A549 (cell line): ENCODE data around the gene MCAM. TPM values are rescaled to one million over a fixed set of nuclear protein-coding genes. Genes with fewer than 3 reads are reported as not detected.
A peak's percentile ranks its signal among the peaks of the same experiment; 100 is the strongest.

Source experiments
- ATAC-seq, 2 experiments: fragments of 200-7000 bp in 1 of 2; fragments of >200 bp in 1 of 2; cut with Nextera tagmentation in 1 of 2; cut with Tn5 transposase in 1 of 2; 3 replicates each; pipeline versions ENCODE4 v1.8.0 to v1.9.1; 2018 to 2020; ENCODE audit warnings: mild to moderate bottlenecking in 1 of 2, moderate library complexity in 1 of 2
- CTCF ChIA-PET: fragments of 300-600 bp; sonication (Branson Sonifier 250); formaldehyde crosslinking; extraction: SDS; loops from one replicate; lab custom pipeline; 2021; ENCODE audit warnings: antibody characterized with exemption, inconsistent platforms; lab: Yijun Ruan, JAX
- POLR2A ChIA-PET: fragments of 350-600 bp; formaldehyde crosslinking; extraction: SDS; loops from one replicate; lab custom pipeline; 2021; ENCODE audit warnings: antibody characterized with exemption, inconsistent platforms; lab: Yijun Ruan, JAX
- DNase-seq, 2 experiments: peaks; one replicate each; pipeline versions ENCODE4 v3.0.0 to v3.0.0-alpha.2; 2011 to 2016; ENCODE audit warnings: low read depth in 1 of 2, low spot score in 1 of 2
- FAIRE-seq: peaks from 2 replicates; lab custom pipeline; 2011; peaks lifted over from hg19 to GRCh38; lab: Jason Lieb, UNC
- H3K27ac ChIP-seq, 2 experiments: fragments of >200 bp; sonication (Bioruptor Twin); formaldehyde crosslinking; 3 replicates each; pipeline ENCODE4 v1.5.1; 2016 to 2017
- H3K4me1 ChIP-seq: fragments of >200 bp; sonication (Bioruptor Twin); formaldehyde crosslinking; 3 replicates; pipeline ENCODE4 v1.6.1; 2016
- H3K4me2 ChIP-seq: fragments of >200 bp; sonication (Bioruptor Twin); formaldehyde crosslinking; 3 replicates; pipeline ENCODE4 v1.6.1; 2016
- H3K4me3 ChIP-seq: fragments of >200 bp; sonication (Bioruptor Twin); formaldehyde crosslinking; 3 replicates; pipeline ENCODE4 v1.5.1; 2016
- H3K9me3 ChIP-seq: fragments of >200 bp; sonication (Bioruptor Twin); formaldehyde crosslinking; 3 replicates; pipeline ENCODE4 v1.6.1; 2016
- CHD4 ChIP-seq: fragments of 200-600 bp; sonication (generic); IDR thresholded peaks from 2 replicates; pipeline ENCODE4 v1.6.1; 2016; ENCODE audit warnings: antibody characterized with exemption, mild to moderate bottlenecking, borderline replicate concordance
- EHF ChIP-seq: fragments of 250-450 bp; sonication (Bioruptor Pico); IDR thresholded peaks from 2 replicates; pipeline ENCODE4 v1.5.0; 2020; ENCODE audit warnings: mild to moderate bottlenecking
- ELK1 ChIP-seq: fragments of 150-350 bp; IDR thresholded peaks from 2 replicates; pipeline ENCODE4 v1.6.1; 2014; ENCODE audit warnings: low read depth, mild to moderate bottlenecking, low read length
- ESRRA ChIP-seq: fragments of 150-350 bp; IDR thresholded peaks from 2 replicates; pipeline ENCODE4 v1.6.1; 2014; ENCODE audit warnings: mild to moderate bottlenecking, low read length, borderline replicate concordance
- FOSB ChIP-seq: fragments of 250-450 bp; sonication (Bioruptor Pico); IDR thresholded peaks from 2 replicates; pipeline ENCODE4 v1.5.0; 2020; ENCODE audit warnings: mild to moderate bottlenecking, moderate library complexity
- FOSL2 ChIP-seq, 2 experiments: fragments of 450-650 bp in 1 of 2; fragments of >200 bp in 1 of 2; sonication (Bioruptor Twin) in 1 of 2; formaldehyde crosslinking; IDR thresholded peaks; 2 replicates each; pipeline versions ENCODE4 v1.5.0 to v1.6.1; 2016 to 2020; ENCODE audit warnings: mild to moderate bottlenecking in 1 of 2, moderate library complexity in 1 of 2
- HDAC2 ChIP-seq: fragments of 200-600 bp; sonication (generic); IDR thresholded peaks from 2 replicates; pipeline ENCODE4 v1.6.1; 2016
- HES2 ChIP-seq: fragments of >200 bp; sonication (Bioruptor Twin); formaldehyde crosslinking; IDR thresholded peaks from 2 replicates; pipeline ENCODE4 v1.6.1; 2016
- HOXB13 ChIP-seq: fragments of 250-450 bp; sonication (Bioruptor Pico); IDR thresholded peaks from 2 replicates; pipeline ENCODE4 v1.5.0; 2020; ENCODE audit warnings: low read depth, mild to moderate bottlenecking, moderate library complexity
- HOXB5 ChIP-seq: fragments of 250-450 bp; sonication (Bioruptor Pico); IDR thresholded peaks from 2 replicates; pipeline ENCODE4 v1.5.0; 2020; ENCODE audit warnings: mild to moderate bottlenecking, moderate library complexity
- JUN ChIP-seq, 2 experiments: fragments of >200 bp; sonication (Bioruptor Twin); formaldehyde crosslinking; IDR thresholded peaks; 2 replicates in 1 of 2; 3 replicates in 1 of 2; pipeline ENCODE4 v1.6.1; 2016 to 2017
- KDM5A ChIP-seq: fragments of 200-600 bp; sonication (generic); IDR thresholded peaks from 2 replicates; pipeline ENCODE4 v1.6.1; 2016; ENCODE audit warnings: antibody characterized with exemption, mild to moderate bottlenecking
- NPAS2 ChIP-seq: fragments of 250-450 bp; sonication (Bioruptor Pico); IDR thresholded peaks from 2 replicates; pipeline ENCODE4 v1.8.0; 2022; ENCODE audit warnings: mild to moderate bottlenecking, moderate library complexity, borderline replicate concordance
- PHF8 ChIP-seq: fragments of 200-600 bp; sonication (generic); IDR thresholded peaks from 2 replicates; pipeline ENCODE4 v1.6.1; 2016; ENCODE audit warnings: low read depth, mild to moderate bottlenecking, antibody characterized with exemption, moderate library complexity, borderline replicate concordance
- RNF2 ChIP-seq: fragments of 200-600 bp; sonication (generic); IDR thresholded peaks from 2 replicates; pipeline ENCODE4 v1.6.1; 2016; ENCODE audit warnings: low read depth, mild to moderate bottlenecking, antibody characterized with exemption, moderate library complexity, borderline replicate concordance
- ZC3H11A ChIP-seq: fragments of 450-650 bp; IDR thresholded peaks from 2 replicates; pipeline ENCODE4 v1.6.1; 2014; ENCODE audit warnings: antibody characterized with exemption, mild to moderate bottlenecking
- ZFP36 ChIP-seq: fragments of 450-650 bp; IDR thresholded peaks from 2 replicates; pipeline ENCODE4 v1.6.1; 2014; ENCODE audit warnings: borderline replicate concordance; ENCODE audit not compliant: partially characterized antibody
- WGBS: methylation state at CpG from one replicate; pipeline ENCODE4 v1.1.6; 2017; ENCODE audit errors: missing lambda C conversion rate; 5-methylcytosine and 5-hydroxymethylcytosine counted together
- polyA plus RNA-seq, 4 experiments: library from polyadenylated mRNA; depleted of rRNA in 3 of 4; stranded (reverse); fragments of >200 nt; fragmentation: RNase III in 1 of 4; extraction: RNeasy Plus Mini Kit Qiagen cat#74134 plus additional on column Dnase treatment in 1 of 4; gene quantifications; 2 replicates in 3 of 4; 3 replicates in 1 of 4; pipeline ENCODE4 v1.2.3, GENCODE V29; 2011 to 2017
- TF ChIP-seq, protein P1 (sequence below): IDR thresholded peaks from 2 replicates; pipeline ENCODE4 v1.6.1; 2012

MCAM gene
- polyA plus RNA-seq, 2 of the 4 experiments (the other 2 are of a cell fraction) = 5.4 to 14.9 TPM

- H3K4me3 ChIP-seq = no peak overlapping the region
- H3K4me1 ChIP-seq = peaks cover 14% of the 10 kb centered on the region
- no peak overlapping the region for H3K27ac ChIP-seq
- ChIA-PET POLR2A (no interaction called here), CTCF (interaction anchor here (4.8 to 9.5 kb wide), 4 partner anchors 15 to 32 kb away, joined by 33 to 160 read pairs (median 90); no protein-coding TSS in a partner anchor)
- ATAC-seq = no peak
- no peak for FAIRE-seq
- 80% methylated on average over 7 of the region's 7 CpGs for WGBS
- H3K4me2 ChIP-seq = no peak overlapping the region
- H3K9me3 ChIP-seq = no peaks in the 10 kb centered on the region
- TF ChIP-seq ELK1 (no peak), EHF (CRISPR knock-in tag) (no peak), HOXB5 (CRISPR knock-in tag) (no peak), JUN (IDR thresholded peaks at IDR 0.05) (no peak), FOSL2 (IDR thresholded peaks at IDR 0.05) (no peak), FOSL2 (CRISPR knock-in tag; IDR thresholded peaks at IDR 0.05) (no peak), ZFP36 (no peak), RNF2 (no peak), HOXB13 (no peak), ZC3H11A (no peak), FOSB (CRISPR knock-in tag) (no peak), NPAS2 (CRISPR knock-in tag) (no peak), CHD4 (no peak), HES2 (no peak), HDAC2 (no peak), PHF8 (no peak), KDM5A (no peak)
- no peak for DNase-seq
Measured at GRCh38 chr11:119342023-119342300, 25.0 kb upstream of the MCAM start.

- ATAC-seq = no peak
- no peak for FAIRE-seq
- H3K4me3 ChIP-seq = no peak overlapping the region
- no peak for DNase-seq
- peaks cover 14% of the 10 kb centered on the region for H3K4me1 ChIP-seq
- POLR2A ChIA-PET = no interaction called here
- H3K9me3 ChIP-seq = no peaks in the 10 kb centered on the region
- 76% methylated on average over 9 of the region's 16 CpGs for WGBS
- H3K27ac ChIP-seq = no peak overlapping the region
- no peak for TF ChIP-seq PHF8
- no peak overlapping the region for H3K4me2 ChIP-seq
- CTCF ChIA-PET = interaction anchor here (0.6 to 9.5 kb wide), 6 partner anchors 16 to 145 kb away, joined by 3 to 160 read pairs (median 34); partner anchors contain the start of gene CBL
Measured at GRCh38 chr11:119341222-119342022, 24.5 kb upstream of the MCAM start.

GRCh38 chr11:119340335-119341221, 23.6 kb upstream of the MCAM start, which contains the start of gene C1QTNF5:
Gene C1QTNF5, minus strand, starts transcription at chr11:119340883. Its CDS starts 486 bp downstream, at chr11:119340397.
- ChIA-PET POLR2A (interaction anchor here (1.0 kb wide), 1 partner anchor 219 kb away, joined by 3 read pairs; the partner anchor contains the start of gene HINFP), CTCF (interaction anchor here (0.6 to 9.5 kb wide), 26 partner anchors 8 to 322 kb away, joined by 3 to 160 read pairs (median 4); partner anchors contain the start of genes CBL, RPS25, TRAPPC4 and USP2)
- no peak for TF ChIP-seq NPAS2 (CRISPR knock-in tag)
- no peak for TF ChIP-seq ESRRA
- TF ChIP-seq, protein P1, sequence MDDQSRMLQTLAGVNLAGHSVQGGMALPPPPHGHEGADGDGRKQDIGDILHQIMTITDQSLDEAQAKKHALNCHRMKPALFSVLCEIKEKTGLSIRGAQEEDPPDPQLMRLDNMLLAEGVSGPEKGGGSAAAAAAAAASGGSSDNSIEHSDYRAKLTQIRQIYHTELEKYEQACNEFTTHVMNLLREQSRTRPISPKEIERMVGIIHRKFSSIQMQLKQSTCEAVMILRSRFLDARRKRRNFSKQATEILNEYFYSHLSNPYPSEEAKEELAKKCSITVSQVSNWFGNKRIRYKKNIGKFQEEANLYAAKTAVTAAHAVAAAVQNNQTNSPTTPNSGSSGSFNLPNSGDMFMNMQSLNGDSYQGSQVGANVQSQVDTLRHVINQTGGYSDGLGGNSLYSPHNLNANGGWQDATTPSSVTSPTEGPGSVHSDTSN = no peak
- TF ChIP-seq FOSB (CRISPR knock-in tag) = no peak
- no peak for FAIRE-seq
- 74% methylated on average over 13 of the region's 53 CpGs for WGBS
- no peaks in the 10 kb centered on the region for H3K9me3 ChIP-seq
- H3K27ac ChIP-seq = peak within 1 kb of the TSS; percentile 48 to 90; a peak in 5 of 6 replicates
- H3K4me1 ChIP-seq = peaks cover 14% of the 10 kb centered on the region
- H3K4me2 ChIP-seq = peak within 1 kb of the TSS; percentile 78
- no peak for DNase-seq
- peak within 1 kb of the TSS; percentile 33 for H3K4me3 ChIP-seq
- peak in 1 of 2 experiments; percentile 23; a peak in 3 of 6 replicates for ATAC-seq
